HCT116 (cell line): ENCODE measurements around the gene MATN3. TPM values are rescaled to one million over a fixed set of nuclear protein-coding genes. Genes with fewer than 3 reads are reported as not detected.

Experiments used
- ATAC-seq: fragments of 200-7000 bp; cut with Tn5 transposase; 2 replicates; pipeline ENCODE4 v1.9.1; 2020; ENCODE audit warnings: mild to moderate bottlenecking, moderate library complexity
- BruUV-seq: library from RNA; stranded (reverse); fragments of 400-500 nt; replicated peaks from 2 replicates; lab custom pipeline; 2021; lab: Mats Ljungman, UMichigan
- CTCF ChIA-PET: fragments of 300-600 bp; sonication (Branson Sonifier 250); formaldehyde crosslinking; loops from one replicate; lab custom pipeline; 2021; ENCODE audit warnings: antibody characterized with exemption; lab: Charles Lee
- POLR2A ChIA-PET: fragments of 300-600, 350-600 bp; sonication (Branson Sonifier 250); formaldehyde crosslinking; loops from one replicate; lab custom pipeline; 2021; ENCODE audit warnings: antibody characterized with exemption; lab: Charles Lee
- RAD21 ChIA-PET, 2 experiments: fragments of 300-600 bp; sonication (Branson Sonifier 250); formaldehyde crosslinking; loops; one replicate each; lab custom pipeline; 2023; ENCODE audit warnings: low total read pairs in 2 of 2; ENCODE audit not compliant: uncharacterized antibody in 2 of 2, unreplicated experiment in 2 of 2, low non-redundant PET in 1 of 2; lab: Charles Lee
- DNase-seq: peaks from one replicate; pipeline ENCODE4 v3.0.0-alpha.2; 2010; ENCODE audit warnings: low read depth, low spot score
- H2AFZ ChIP-seq: fragments of 200-600 bp; shearing (Covaris generic), sonication (generic); 2 replicates; pipeline ENCODE4 v1.6.1; 2017; ENCODE audit warnings: low read depth, mixed run types, mixed read lengths, antibody characterized with exemption, low read length; ENCODE audit not compliant: poor library complexity, severe bottlenecking
- H3K27ac ChIP-seq: 2 replicates; pipeline ENCODE4 v1.5.1; 2012; ENCODE audit warnings: low read depth, low read length
- H3K27me3 ChIP-seq: fragments of 200-600 bp; sonication (generic); 2 replicates; pipeline ENCODE4 v1.6.1; 2016; ENCODE audit warnings: mixed run types, low read length, mixed read lengths; ENCODE audit not compliant: insufficient read depth
- H3K36me3 ChIP-seq, 2 experiments: fragments of 200-500 bp in 1 of 2; fragments of 200-600 bp in 1 of 2; sonication (Bioruptor generic) in 1 of 2; sonication (generic) in 1 of 2; 2 replicates each; pipeline versions ENCODE4 v1.5.1 to v1.6.1; 2014 to 2016; ENCODE audit warnings: low read length in 2 of 2, inconsistent platforms in 1 of 2, mixed read lengths in 1 of 2, mixed run types in 1 of 2; ENCODE audit not compliant: insufficient read depth in 2 of 2, control insufficient read depth in 1 of 2
- H3K4me1 ChIP-seq, 2 experiments: fragments of 200-600 bp in 1 of 2; sonication (generic) in 1 of 2; 2 replicates each; pipeline versions ENCODE4 v1.5.1 to v1.6.1; 2012 to 2017; ENCODE audit warnings: low read length in 2 of 2, inconsistent platforms in 1 of 2, mild to moderate bottlenecking in 1 of 2, mixed read lengths in 1 of 2, mixed run types in 1 of 2, moderate library complexity in 1 of 2; ENCODE audit not compliant: insufficient read depth in 2 of 2, control insufficient read depth in 1 of 2
- H3K4me2 ChIP-seq: fragments of 200-600 bp; sonication (generic); 2 replicates; pipeline ENCODE4 v1.6.1; 2017; ENCODE audit warnings: mixed run types, low read length, mixed read lengths
- H3K4me3 ChIP-seq, 2 experiments: fragments of 200-600 bp in 1 of 2; sonication (generic) in 1 of 2; replicated peaks in 1 of 2; 2 replicates each; pipeline ENCODE4 v1.5.1; 2011 to 2016; ENCODE audit warnings: low read length in 2 of 2, control low read depth in 1 of 2, low read depth in 1 of 2, mild to moderate bottlenecking in 1 of 2, mixed read lengths in 1 of 2, mixed run types in 1 of 2
- H3K79me2 ChIP-seq: fragments of 200-600 bp; sonication (generic); 2 replicates; pipeline ENCODE4 v1.6.1; 2017; ENCODE audit warnings: mild to moderate bottlenecking, mixed run types, low read length, moderate library complexity, mixed read lengths; ENCODE audit not compliant: insufficient read depth
- H3K9ac ChIP-seq: fragments of 200-600 bp; sonication (generic); 2 replicates; pipeline ENCODE4 v1.6.1; 2016; ENCODE audit warnings: low read length, mixed read lengths
- H3K9me2 ChIP-seq: fragments of 200-600 bp; sonication (generic), shearing (Covaris generic); 2 replicates; pipeline ENCODE4 v1.6.1; 2017; ENCODE audit warnings: mixed run types, mild to moderate bottlenecking, moderate library complexity; ENCODE audit not compliant: insufficient read depth
- H3K9me3 ChIP-seq, 2 experiments: fragments of 200-500 bp in 1 of 2; fragments of 200-600 bp in 1 of 2; sonication (Bioruptor generic) in 1 of 2; sonication (generic) in 1 of 2; 2 replicates each; pipeline ENCODE4 v1.6.1; 2014 to 2017; ENCODE audit warnings: low read length in 2 of 2, mixed read lengths in 2 of 2, inconsistent platforms in 1 of 2, low read depth in 1 of 2, mild to moderate bottlenecking in 1 of 2, mixed run types in 1 of 2, moderate library complexity in 1 of 2; ENCODE audit not compliant: control insufficient read depth in 1 of 2, insufficient read depth in 1 of 2
- H4K20me1 ChIP-seq: fragments of 200-600 bp; sonication (generic), shearing (Covaris generic); 2 replicates; pipeline ENCODE4 v1.6.1; 2017; ENCODE audit warnings: mixed run types, mild to moderate bottlenecking, moderate library complexity; ENCODE audit not compliant: insufficient read depth
- ATF3 ChIP-seq: IDR thresholded peaks from 2 replicates; pipeline ENCODE4 v1.6.1; 2012
- ELF1 ChIP-seq: IDR thresholded peaks from 2 replicates; pipeline ENCODE4 v1.6.1; 2012; ENCODE audit warnings: low read depth, borderline replicate concordance
- EZH2 ChIP-seq: fragments of 200-600 bp; sonication (generic); IDR thresholded peaks from 2 replicates; pipeline ENCODE4 v1.6.1; 2017; ENCODE audit warnings: antibody characterized with exemption, mixed run types
- EZH2phosphoT487 ChIP-seq: fragments of 200-600 bp; IDR thresholded peaks from 2 replicates; pipeline ENCODE4 v1.6.1; 2018; ENCODE audit warnings: antibody characterized with exemption, borderline replicate concordance
- FOSL1 ChIP-seq: IDR thresholded peaks from 2 replicates; pipeline ENCODE4 v1.6.1; 2012; ENCODE audit warnings: low read depth
- POLR2AphosphoS5 ChIP-seq: IDR thresholded peaks from 2 replicates; pipeline ENCODE4 v1.6.1; 2011; ENCODE audit warnings: mild to moderate bottlenecking, low read depth, low read length, moderate library complexity
- RAD21 ChIP-seq: IDR thresholded peaks from 2 replicates; pipeline ENCODE4 v1.6.1; 2012; ENCODE audit warnings: low read depth, mild to moderate bottlenecking
- REST ChIP-seq: IDR thresholded peaks from 2 replicates; pipeline ENCODE4 v1.6.1; 2012; ENCODE audit warnings: low read depth
- SRF ChIP-seq: IDR thresholded peaks from 2 replicates; pipeline ENCODE4 v1.6.1; 2012; ENCODE audit warnings: low read depth
- TCF7L2 ChIP-seq: IDR thresholded peaks from 2 replicates; pipeline ENCODE4 v1.7.0; 2011; ENCODE audit warnings: borderline replicate concordance, inconsistent platforms; ENCODE audit not compliant: insufficient read depth, insufficient read length; ENCODE audit errors: extremely low read depth
- ZBTB33 ChIP-seq: IDR thresholded peaks from 2 replicates; pipeline ENCODE4 v1.6.1; 2011; ENCODE audit warnings: mild to moderate bottlenecking, low read length, moderate library complexity; ENCODE audit not compliant: insufficient replicate concordance; ENCODE audit errors: extremely low read depth
- ZFX ChIP-seq: fragments of 450-650 bp; IDR thresholded peaks from 2 replicates; pipeline ENCODE4 v1.6.1; 2017
- ZNF274 ChIP-seq: fragments of 200-500 bp; sonication (Bioruptor generic); IDR thresholded peaks from 2 replicates; pipeline ENCODE4 v1.6.1; 2014; ENCODE audit warnings: mild to moderate bottlenecking, low read depth, low read length, inconsistent platforms
- intact Hi-C: fragments of 100-400 bp; cut with micrococcal nuclease; formaldehyde crosslinking; loops from 2 replicates; pipeline ENCODE4 v1.10.0; 2022
- total RNA-seq: library from RNA; stranded (reverse); gene quantifications from one replicate; pipeline ENCODE4 v1.2.1, GENCODE V29; 2021; ENCODE audit not compliant: unreplicated experiment

The MATN3 gene
- total RNA-seq, 1 experiment from 2014 or later: not detected

GRCh38 chr2:20005891-20006470, 6.5 kb downstream of the MATN3 start:
- Histone ChIP-seq H3K9me3 (no peaks in the 10 kb centered on the region), H4K20me1 (no peaks in the 10 kb centered on the region), H3K4me1 (no peaks in the 10 kb centered on the region), H3K27ac (no peak overlapping the region), H2AFZ (no peak overlapping the region), H3K9me2 (no peaks in the 10 kb centered on the region), H3K4me2 (no peak overlapping the region), H3K9ac (no peak overlapping the region), H3K36me3 (no peaks in the 10 kb centered on the region), H3K4me3 (no peak overlapping the region), H3K79me2 (no peaks in the 10 kb centered on the region), H3K27me3 (no peaks in the 10 kb centered on the region)
- ChIA-PET POLR2A (no interaction called here), CTCF (no interaction called here), RAD21 (no interaction called here)
- intact Hi-C loops: no loop called here
- BruUV-seq: no TSS peak
- ATAC-seq (no peak), DNase-seq (no peak)
- no peak for TF ChIP-seq EZH2phosphoT487
- no peak for TF ChIP-seq RAD21

- no peaks in the 10 kb centered on the region for H3K9me3 ChIP-seq
- ATAC-seq (no peak), DNase-seq (no peak)
- no peaks in the 10 kb centered on the region for H3K27me3 ChIP-seq
- no peak overlapping the region for H3K27ac ChIP-seq
- no peaks in the 10 kb centered on the region for H3K9me2 ChIP-seq
- CTCF ChIA-PET: no interaction called here
- H3K4me2 ChIP-seq: no peak overlapping the region
- POLR2A ChIA-PET: no interaction called here
- no peak overlapping the region for H2AFZ ChIP-seq
- H3K36me3 ChIP-seq: no peaks in the 10 kb centered on the region
- no TSS peak for BruUV-seq
- H3K79me2 ChIP-seq: no peaks in the 10 kb centered on the region
- RAD21 ChIA-PET: no interaction called here
- H3K4me1 ChIP-seq: no peaks in the 10 kb centered on the region
- H4K20me1 ChIP-seq: no peaks in the 10 kb centered on the region
- intact Hi-C loops: no loop called here
- H3K4me3 ChIP-seq: no peak overlapping the region
- H3K9ac ChIP-seq: no peak overlapping the region
- TF ChIP-seq SRF (no peak), ZNF274 (no peak), EZH2phosphoT487 (no peak), ELF1 (no peak), RAD21 (no peak), POLR2AphosphoS5 (no peak), REST (no peak), ZFX (no peak), TCF7L2 (no peak), ZBTB33 (no peak), EZH2 (no peak), ATF3 (no peak), FOSL1 (no peak)
These were observed 7.3 kb downstream of the MATN3 start for GRCh38 chr2:20005067-20005627.
